GM12878 (cell line): ENCODE results near the gene ICE2.

Experiments used
- BCL11A ChIP-seq: IDR thresholded peaks from 2 replicates; pipeline ENCODE4 v1.6.1; 2011; ENCODE audit warnings: low read depth, low read length
- EP300 ChIP-seq, 2 experiments: fragments of 150-350 bp in 1 of 2; IDR thresholded peaks; 2 replicates each; pipeline ENCODE4 v1.6.1; 2011 to 2012; ENCODE audit warnings: low read depth in 2 of 2, low read length in 2 of 2, borderline replicate concordance in 1 of 2, improper control_type of control experiment in 1 of 2, inconsistent platforms in 1 of 2; ENCODE audit not compliant: control insufficient read depth in 1 of 2
- MAX ChIP-seq: IDR thresholded peaks from 2 replicates; pipeline ENCODE4 v1.6.1; 2012; ENCODE audit warnings: low read depth, low read length, improper control_type of control experiment
- POLR2A ChIP-seq: IDR thresholded peaks from 2 replicates; pipeline ENCODE4 v1.6.1; 2011; ENCODE audit warnings: low read depth, mild to moderate bottlenecking, low read length
- PRDM15 ChIP-seq: fragments of 450-650 bp; formaldehyde crosslinking; IDR thresholded peaks from 2 replicates; pipeline ENCODE4 v1.4.0; 2020; ENCODE audit warnings: mild to moderate bottlenecking, moderate library complexity
- REST ChIP-seq: IDR thresholded peaks from 2 replicates; pipeline ENCODE4 v1.6.1; 2012; ENCODE audit warnings: mild to moderate bottlenecking, low read depth, low read length
- SP1 ChIP-seq: IDR thresholded peaks from one replicate; pipeline ENCODE4 v1.6.1; 2011; ENCODE audit warnings: low read depth, low read length
- SREBF2 ChIP-seq: IDR thresholded peaks from 2 replicates; pipeline ENCODE4 v1.6.1; 2012; ENCODE audit warnings: mild to moderate bottlenecking, low read length
- TBL1XR1 ChIP-seq: IDR thresholded peaks from 2 replicates; pipeline ENCODE4 v1.6.1; 2012; ENCODE audit warnings: low read depth, low read length, improper control_type of control experiment
- TCF7 ChIP-seq: IDR thresholded peaks from 2 replicates; pipeline ENCODE4 v1.6.1; 2014; ENCODE audit warnings: antibody characterized with exemption, borderline replicate concordance
- TF ChIP-seq, protein P1 (sequence below), 3 experiments: IDR thresholded peaks in 2 of 3; conservative IDR thresholded peaks in 1 of 3; 2 replicates each; pipeline ENCODE4 v1.5.1; 2011; ENCODE audit warnings: low read depth in 3 of 3, low read length in 3 of 3, mild to moderate bottlenecking in 3 of 3, control low read depth in 2 of 3, moderate library complexity in 2 of 3, inconsistent platforms in 1 of 3, mixed read lengths in 1 of 3; ENCODE audit not compliant: control insufficient read depth in 2 of 3, insufficient read depth in 1 of 3; ENCODE audit errors: extremely low read depth in 1 of 3
- TF ChIP-seq, protein P2 (sequence below): fragments of 450-650 bp; IDR thresholded peaks from 2 replicates; pipeline ENCODE4 v1.6.1; 2016; ENCODE audit warnings: mild to moderate bottlenecking

- TF ChIP-seq PRDM15 (CRISPR knock-in tag) (no peak), POLR2A (no peak), REST (no peak), SP1 (no peak), BCL11A (no peak), EP300 (IDR thresholded peaks at IDR 0.05; ENCODE audit: borderline replicate concordance in 1 of 2, control insufficient read depth in 1 of 2, low read depth in 2 of 2, low read length in 2 of 2) (no peak), TBL1XR1 (no peak), TCF7 (no peak), SREBF2 (no peak), MAX (no peak)
- TF ChIP-seq, protein P1, sequence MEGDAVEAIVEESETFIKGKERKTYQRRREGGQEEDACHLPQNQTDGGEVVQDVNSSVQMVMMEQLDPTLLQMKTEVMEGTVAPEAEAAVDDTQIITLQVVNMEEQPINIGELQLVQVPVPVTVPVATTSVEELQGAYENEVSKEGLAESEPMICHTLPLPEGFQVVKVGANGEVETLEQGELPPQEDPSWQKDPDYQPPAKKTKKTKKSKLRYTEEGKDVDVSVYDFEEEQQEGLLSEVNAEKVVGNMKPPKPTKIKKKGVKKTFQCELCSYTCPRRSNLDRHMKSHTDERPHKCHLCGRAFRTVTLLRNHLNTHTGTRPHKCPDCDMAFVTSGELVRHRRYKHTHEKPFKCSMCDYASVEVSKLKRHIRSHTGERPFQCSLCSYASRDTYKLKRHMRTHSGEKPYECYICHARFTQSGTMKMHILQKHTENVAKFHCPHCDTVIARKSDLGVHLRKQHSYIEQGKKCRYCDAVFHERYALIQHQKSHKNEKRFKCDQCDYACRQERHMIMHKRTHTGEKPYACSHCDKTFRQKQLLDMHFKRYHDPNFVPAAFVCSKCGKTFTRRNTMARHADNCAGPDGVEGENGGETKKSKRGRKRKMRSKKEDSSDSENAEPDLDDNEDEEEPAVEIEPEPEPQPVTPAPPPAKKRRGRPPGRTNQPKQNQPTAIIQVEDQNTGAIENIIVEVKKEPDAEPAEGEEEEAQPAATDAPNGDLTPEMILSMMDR (IDR thresholded peaks at IDR 0.05 in 2 of 3, conservative IDR thresholded peaks at IDR 0.05 in 1 of 3; ENCODE audit: control insufficient read depth in 2 of 3, extremely low read depth in 1 of 3, insufficient read depth in 1 of 3, low read depth in 3 of 3, low read length in 3 of 3): no peak
- TF ChIP-seq, protein P2, sequence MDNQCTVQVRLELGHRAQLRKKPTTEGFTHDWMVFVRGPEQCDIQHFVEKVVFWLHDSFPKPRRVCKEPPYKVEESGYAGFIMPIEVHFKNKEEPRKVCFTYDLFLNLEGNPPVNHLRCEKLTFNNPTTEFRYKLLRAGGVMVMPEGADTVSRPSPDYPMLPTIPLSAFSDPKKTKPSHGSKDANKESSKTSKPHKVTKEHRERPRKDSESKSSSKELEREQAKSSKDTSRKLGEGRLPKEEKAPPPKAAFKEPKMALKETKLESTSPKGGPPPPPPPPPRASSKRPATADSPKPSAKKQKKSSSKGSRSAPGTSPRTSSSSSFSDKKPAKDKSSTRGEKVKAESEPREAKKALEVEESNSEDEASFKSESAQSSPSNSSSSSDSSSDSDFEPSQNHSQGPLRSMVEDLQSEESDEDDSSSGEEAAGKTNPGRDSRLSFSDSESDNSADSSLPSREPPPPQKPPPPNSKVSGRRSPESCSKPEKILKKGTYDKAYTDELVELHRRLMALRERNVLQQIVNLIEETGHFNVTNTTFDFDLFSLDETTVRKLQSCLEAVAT: no peak
Measured at GRCh38 chr15:60395276-60396011, 83.5 kb downstream of the ICE2 start.
